HepG2 (cell line): Measurements from ENCODE around the gene MAGIX. TPM values are rescaled to one million over a fixed set of nuclear protein-coding genes. Genes with fewer than 3 reads are reported as not detected.

Source experiments
- CBFB ChIP-seq: sonication (generic); formaldehyde crosslinking; IDR thresholded peaks from 2 replicates; pipeline ENCODE4 v1.4.0; 2020; ENCODE audit warnings: missing genetic modification reagents
- FLYWCH1 ChIP-seq: sonication (generic); formaldehyde crosslinking; IDR thresholded peaks from 2 replicates; pipeline ENCODE4 v1.8.1; 2023; ENCODE audit warnings: mild to moderate bottlenecking, missing genetic modification reagents
- FOXK2 ChIP-seq: fragments of 450-650 bp; IDR thresholded peaks from 2 replicates; pipeline ENCODE4 v1.6.1; 2016
- GPN1 ChIP-seq: sonication (generic); formaldehyde crosslinking; IDR thresholded peaks from 2 replicates; pipeline ENCODE4 v1.5.1; 2020; ENCODE audit warnings: missing genetic modification reagents, borderline replicate concordance
- HDAC1 ChIP-seq: sonication (generic); formaldehyde crosslinking; IDR thresholded peaks from 2 replicates; pipeline ENCODE4 v1.5.1; 2020; ENCODE audit warnings: mild to moderate bottlenecking, missing genetic modification reagents
- KAT2B ChIP-seq: fragments of 150-350 bp; IDR thresholded peaks from 2 replicates; pipeline ENCODE4 v1.6.1; 2014; ENCODE audit warnings: low read depth, low read length, borderline replicate concordance
- KLF6 ChIP-seq: IDR thresholded peaks from 2 replicates; pipeline ENCODE4 v1.8.0; 2016; ENCODE audit warnings: missing biosample characterization, missing genetic modification reagents
- NFYB ChIP-seq: sonication (generic); formaldehyde crosslinking; IDR thresholded peaks from 2 replicates; pipeline ENCODE4 v1.4.0; 2020; ENCODE audit warnings: missing genetic modification reagents
- POGZ ChIP-seq: sonication (generic); formaldehyde crosslinking; IDR thresholded peaks from 2 replicates; pipeline ENCODE4 v1.4.0; 2020; ENCODE audit warnings: mild to moderate bottlenecking, missing genetic modification reagents
- REL ChIP-seq: sonication (generic); formaldehyde crosslinking; conservative IDR thresholded peaks from 2 replicates; pipeline ENCODE4 v1.8.0; 2022; ENCODE audit warnings: mild to moderate bottlenecking, missing genetic modification reagents, moderate library complexity
- SALL2 ChIP-seq: sonication (generic); formaldehyde crosslinking; IDR thresholded peaks from 2 replicates; pipeline ENCODE4 v1.8.1; 2023; ENCODE audit warnings: mild to moderate bottlenecking, missing genetic modification reagents, inconsistent platforms
- SP4 ChIP-seq: sonication (generic); formaldehyde crosslinking; IDR thresholded peaks from 2 replicates; pipeline ENCODE4 v1.8.1; 2023; ENCODE audit warnings: mild to moderate bottlenecking, missing genetic modification reagents
- SRSF4 ChIP-seq: fragments of 200-400 bp; formaldehyde crosslinking; IDR thresholded peaks from one replicate; pipeline ENCODE4 v1.6.1; 2018; ENCODE audit warnings: mild to moderate bottlenecking, low read depth, low read length, moderate library complexity; ENCODE audit not compliant: poor library complexity, severe bottlenecking
- ZNF354B ChIP-seq: sonication (generic); formaldehyde crosslinking; IDR thresholded peaks from 2 replicates; pipeline ENCODE4 v1.8.0; 2022; ENCODE audit warnings: mild to moderate bottlenecking, missing genetic modification reagents
- ZNF382 ChIP-seq: sonication (generic); formaldehyde crosslinking; IDR thresholded peaks from 2 replicates; pipeline ENCODE4 v1.5.0; 2020; ENCODE audit warnings: missing genetic modification reagents, mild to moderate bottlenecking, borderline replicate concordance
- ZNF446 ChIP-seq: sonication (generic); formaldehyde crosslinking; IDR thresholded peaks from 2 replicates; pipeline ENCODE4 v1.5.0; 2020; ENCODE audit warnings: mild to moderate bottlenecking, missing genetic modification reagents
- ZNF577 ChIP-seq: sonication (generic); formaldehyde crosslinking; IDR thresholded peaks from 2 replicates; pipeline ENCODE4 v1.4.0; 2020; ENCODE audit warnings: mild to moderate bottlenecking, low read depth, missing genetic modification reagents, borderline replicate concordance
- ZNF660 ChIP-seq: sonication (generic); formaldehyde crosslinking; IDR thresholded peaks from 2 replicates; pipeline ENCODE4 v1.5.1; 2020; ENCODE audit warnings: mild to moderate bottlenecking, low read depth, missing genetic modification reagents, borderline replicate concordance
- ZNF841 ChIP-seq: sonication (generic); formaldehyde crosslinking; IDR thresholded peaks from 2 replicates; pipeline ENCODE4 v1.8.1; 2023; ENCODE audit warnings: missing genetic modification reagents, borderline replicate concordance
- ZNF883 ChIP-seq: sonication (generic); formaldehyde crosslinking; IDR thresholded peaks from 2 replicates; pipeline ENCODE4 v1.5.1; 2020; ENCODE audit warnings: mild to moderate bottlenecking, missing genetic modification reagents; ENCODE audit errors: not compliant biosample characterization
- ZSCAN21 ChIP-seq: sonication (generic); formaldehyde crosslinking; IDR thresholded peaks from 2 replicates; pipeline ENCODE4 v1.8.0; 2022; ENCODE audit warnings: mild to moderate bottlenecking, missing genetic modification reagents, moderate library complexity, borderline replicate concordance
- polyA plus RNA-seq, 8 experiments: library from polyadenylated mRNA; depleted of rRNA in 3 of 8; stranded (reverse) in 7 of 8; unstranded in 1 of 8; fragments of >200 nt; fragmentation: Illumina TruSeq in 4 of 8; extraction: Trizol in 4 of 8; gene quantifications; 2 replicates each; pipeline versions ENCODE4 v1.2.1 to v1.2.3, GENCODE V29; 2011 to 2016; ENCODE audit warnings: low read depth in 4 of 8, missing spikeins in 1 of 8, mixed read lengths in 1 of 8; ENCODE audit not compliant: insufficient read depth in 1 of 8
- total RNA-seq, 5 experiments: library from RNA; depleted of rRNA; stranded (reverse); fragments of >200 nt; fragmentation: Illumina TruSeq; extraction: Trizol; gene quantifications; 2 replicates each; pipeline ENCODE4 v1.2.3, GENCODE V29; 2016; ENCODE audit warnings: low read depth in 1 of 5
- TF ChIP-seq, protein P1 (sequence below): sonication (generic); formaldehyde crosslinking; IDR thresholded peaks from 2 replicates; pipeline ENCODE4 v1.8.1; 2023; ENCODE audit warnings: mild to moderate bottlenecking, missing genetic modification reagents
- TF ChIP-seq, protein P2 (sequence below): sonication (generic); formaldehyde crosslinking; IDR thresholded peaks from 2 replicates; pipeline ENCODE4 v1.4.0; 2020; ENCODE audit warnings: missing genetic modification reagents
- TF ChIP-seq, protein P3 (sequence below): IDR thresholded peaks from 2 replicates; pipeline ENCODE4 v1.6.1; 2018; ENCODE audit warnings: missing genetic modification reagents

The MAGIX gene
- total and polyA plus RNA-seq, 2 of the 13 experiments (the other 11 are each of a cell fraction or from before 2014, with no cell fraction given), result 0.63 to 1.2 TPM

DNA sequence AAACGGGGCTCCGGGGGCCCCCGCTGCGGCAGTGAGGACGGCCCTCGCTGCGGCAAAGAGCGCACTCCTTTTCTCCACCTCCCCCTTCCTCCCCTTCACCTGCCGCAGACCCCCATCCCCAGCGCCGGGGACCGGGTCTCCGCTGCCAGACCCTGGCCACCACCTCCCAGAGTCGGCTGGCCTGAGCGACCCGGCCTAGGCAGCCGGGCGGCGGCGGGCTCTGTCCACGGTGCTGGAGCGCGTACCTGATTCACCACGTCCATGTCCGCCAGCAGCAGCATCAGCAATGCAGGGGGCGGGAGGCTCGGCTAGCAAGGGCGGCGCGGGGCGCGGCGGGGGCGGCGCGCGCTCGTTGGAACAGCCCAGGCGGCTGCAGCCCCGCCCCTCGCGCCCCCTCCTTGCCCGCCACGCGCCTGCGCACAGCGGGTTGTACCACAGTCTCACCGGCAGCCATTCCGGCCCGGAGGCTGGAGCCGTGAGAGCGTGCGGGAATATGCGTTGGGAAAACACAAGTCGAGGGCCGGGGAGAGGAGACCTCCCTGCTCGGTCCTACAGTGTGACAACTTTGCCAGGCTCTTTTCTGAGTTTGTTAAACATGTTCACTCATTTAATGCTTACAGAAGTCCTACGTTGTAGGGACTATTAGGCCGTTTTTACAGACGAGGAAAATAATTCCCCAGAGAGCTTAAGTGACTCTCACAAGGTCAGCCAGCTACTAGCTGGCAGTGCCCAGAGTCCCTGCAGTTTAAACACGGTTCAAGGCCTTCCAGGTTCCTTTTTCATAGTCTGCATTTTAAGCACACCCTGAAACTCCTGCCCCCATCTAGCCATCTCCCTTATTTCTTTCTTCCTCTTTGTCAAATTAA is 37.6 kb downstream of the MAGIX start, which contains the start of gene SYP (continued):
- TF ChIP-seq NFYB (CRISPR knock-in tag), result no peak
- TF ChIP-seq KLF6 (CRISPR knock-in tag), result peak; percentile 91; the same call in 1 of the 2 replicates
- TF ChIP-seq POGZ, result no peak
- TF ChIP-seq KAT2B, result no peak
- no peak for TF ChIP-seq GPN1
- no peak for TF ChIP-seq SRSF4
- TF ChIP-seq, protein P1, sequence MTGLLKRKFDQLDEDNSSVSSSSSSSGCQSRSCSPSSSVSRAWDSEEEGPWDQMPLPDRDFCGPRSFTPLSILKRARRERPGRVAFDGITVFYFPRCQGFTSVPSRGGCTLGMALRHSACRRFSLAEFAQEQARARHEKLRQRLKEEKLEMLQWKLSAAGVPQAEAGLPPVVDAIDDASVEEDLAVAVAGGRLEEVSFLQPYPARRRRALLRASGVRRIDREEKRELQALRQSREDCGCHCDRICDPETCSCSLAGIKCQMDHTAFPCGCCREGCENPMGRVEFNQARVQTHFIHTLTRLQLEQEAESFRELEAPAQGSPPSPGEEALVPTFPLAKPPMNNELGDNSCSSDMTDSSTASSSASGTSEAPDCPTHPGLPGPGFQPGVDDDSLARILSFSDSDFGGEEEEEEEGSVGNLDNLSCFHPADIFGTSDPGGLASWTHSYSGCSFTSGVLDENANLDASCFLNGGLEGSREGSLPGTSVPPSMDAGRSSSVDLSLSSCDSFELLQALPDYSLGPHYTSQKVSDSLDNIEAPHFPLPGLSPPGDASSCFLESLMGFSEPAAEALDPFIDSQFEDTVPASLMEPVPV, result no peak
- peak; percentile 94 for TF ChIP-seq HDAC1
- peak; percentile 94 for TF ChIP-seq ZNF446 (CRISPR knock-in tag)
- TF ChIP-seq CBFB, result peak; percentile 44; the same call in 1 of the 2 replicates
- TF ChIP-seq ZNF660, result no peak
- TF ChIP-seq ZNF883 (CRISPR knock-in tag), result peak; percentile 46
- no peak for TF ChIP-seq REL
- TF ChIP-seq FLYWCH1, result 0 out of 2 replicates have a peak, but pooled peaks have one; percentile 53
- peak; percentile 68; the same call in 1 of the 2 replicates for TF ChIP-seq SALL2 (CRISPR knock-in tag)
- no peak for TF ChIP-seq ZNF354B (CRISPR knock-in tag)
- TF ChIP-seq ZSCAN21 (CRISPR knock-in tag), result peak; percentile 90
- TF ChIP-seq, protein P2, sequence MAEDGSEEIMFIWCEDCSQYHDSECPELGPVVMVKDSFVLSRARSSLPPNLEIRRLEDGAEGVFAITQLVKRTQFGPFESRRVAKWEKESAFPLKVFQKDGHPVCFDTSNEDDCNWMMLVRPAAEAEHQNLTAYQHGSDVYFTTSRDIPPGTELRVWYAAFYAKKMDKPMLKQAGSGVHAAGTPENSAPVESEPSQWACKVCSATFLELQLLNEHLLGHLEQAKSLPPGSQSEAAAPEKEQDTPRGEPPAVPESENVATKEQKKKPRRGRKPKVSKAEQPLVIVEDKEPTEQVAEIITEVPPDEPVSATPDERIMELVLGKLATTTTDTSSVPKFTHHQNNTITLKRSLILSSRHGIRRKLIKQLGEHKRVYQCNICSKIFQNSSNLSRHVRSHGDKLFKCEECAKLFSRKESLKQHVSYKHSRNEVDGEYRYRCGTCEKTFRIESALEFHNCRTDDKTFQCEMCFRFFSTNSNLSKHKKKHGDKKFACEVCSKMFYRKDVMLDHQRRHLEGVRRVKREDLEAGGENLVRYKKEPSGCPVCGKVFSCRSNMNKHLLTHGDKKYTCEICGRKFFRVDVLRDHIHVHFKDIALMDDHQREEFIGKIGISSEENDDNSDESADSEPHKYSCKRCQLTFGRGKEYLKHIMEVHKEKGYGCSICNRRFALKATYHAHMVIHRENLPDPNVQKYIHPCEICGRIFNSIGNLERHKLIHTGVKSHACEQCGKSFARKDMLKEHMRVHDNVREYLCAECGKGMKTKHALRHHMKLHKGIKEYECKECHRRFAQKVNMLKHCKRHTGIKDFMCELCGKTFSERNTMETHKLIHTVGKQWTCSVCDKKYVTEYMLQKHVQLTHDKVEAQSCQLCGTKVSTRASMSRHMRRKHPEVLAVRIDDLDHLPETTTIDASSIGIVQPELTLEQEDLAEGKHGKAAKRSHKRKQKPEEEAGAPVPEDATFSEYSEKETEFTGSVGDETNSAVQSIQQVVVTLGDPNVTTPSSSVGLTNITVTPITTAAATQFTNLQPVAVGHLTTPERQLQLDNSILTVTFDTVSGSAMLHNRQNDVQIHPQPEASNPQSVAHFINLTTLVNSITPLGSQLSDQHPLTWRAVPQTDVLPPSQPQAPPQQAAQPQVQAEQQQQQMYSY (CRISPR knock-in tag), result 0 out of 2 replicates have a peak, but pooled peaks have one; percentile 35
- TF ChIP-seq FOXK2, result no peak
- TF ChIP-seq ZNF382 (CRISPR knock-in tag), result no peak
- TF ChIP-seq ZNF577, result no peak
- TF ChIP-seq, protein P3, sequence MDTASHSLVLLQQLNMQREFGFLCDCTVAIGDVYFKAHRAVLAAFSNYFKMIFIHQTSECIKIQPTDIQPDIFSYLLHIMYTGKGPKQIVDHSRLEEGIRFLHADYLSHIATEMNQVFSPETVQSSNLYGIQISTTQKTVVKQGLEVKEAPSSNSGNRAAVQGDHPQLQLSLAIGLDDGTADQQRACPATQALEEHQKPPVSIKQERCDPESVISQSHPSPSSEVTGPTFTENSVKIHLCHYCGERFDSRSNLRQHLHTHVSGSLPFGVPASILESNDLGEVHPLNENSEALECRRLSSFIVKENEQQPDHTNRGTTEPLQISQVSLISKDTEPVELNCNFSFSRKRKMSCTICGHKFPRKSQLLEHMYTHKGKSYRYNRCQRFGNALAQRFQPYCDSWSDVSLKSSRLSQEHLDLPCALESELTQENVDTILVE, result peak; percentile 81
- peak; percentile 90 for TF ChIP-seq SP4 (CRISPR knock-in tag)
- no peak for TF ChIP-seq ZNF841
